ENCODE measurements around the gene PRSS57. TPM values are rescaled to one million over a fixed set of nuclear protein-coding genes. Genes with fewer than 3 reads are reported as not detected.

Gene PRSS57
- total and polyA plus RNA-seq, 5 experiments from 2014 or later: 1.2 TPM; not detected in 4

- no peaks in the 10 kb centered on the region for H3K27me3 Mint-ChIP-seq
- H3K4me1 Mint-ChIP-seq: peaks cover 2 to 3% (median 3%) of the 10 kb centered on the region in 4 donors
- POLR2A ChIA-PET: interaction anchor here (1.0 kb wide), 2 partner anchors 10 to 16 kb away, joined by 3 to 4 read pairs; partner anchors contain the start of gene POLRMT
- no peak overlapping the region for H3K4me3 Mint-ChIP-seq
- no peak overlapping the region for H3K27ac Mint-ChIP-seq
- DNase-seq: no peak
- peaks cover 0 to 25% (median 4%) of the 10 kb centered on the region in 3 donors for H3K36me3 Mint-ChIP-seq
- no peaks in the 10 kb centered on the region for H3K9me3 Mint-ChIP-seq
- no peak for ATAC-seq
Measured at GRCh38 chr19:644363-644762, 50.9 kb downstream of the PRSS57 start.

DNA sequence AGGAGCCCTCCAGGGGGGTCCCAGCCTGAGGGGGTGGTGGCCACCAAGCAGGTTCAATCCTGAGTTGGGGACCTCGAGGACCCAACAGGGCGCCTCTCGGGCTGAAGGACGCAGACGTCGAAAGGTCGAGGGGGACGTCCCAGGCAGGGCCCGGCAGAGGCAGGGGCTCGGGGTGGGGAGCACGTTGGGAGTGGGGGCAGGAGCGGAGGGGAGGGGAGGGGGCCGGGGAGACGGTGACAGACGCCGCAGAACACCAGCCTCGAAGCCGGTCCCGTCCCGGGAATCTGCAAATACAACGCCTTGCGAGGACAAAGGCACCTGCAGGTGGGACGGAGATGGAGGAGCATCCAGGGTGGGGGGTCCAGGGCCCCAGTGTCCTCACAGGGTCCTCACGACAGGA is 51.5 kb downstream of the PRSS57 start:
- Mint-ChIP-seq H3K27ac (no peak overlapping the region), H3K9me3 (no peaks in the 10 kb centered on the region), H3K27me3 (no peaks in the 10 kb centered on the region), H3K4me3 (no peak overlapping the region), H3K36me3 (peaks cover 0 to 25% (median 4%) of the 10 kb centered on the region in 3 donors), H3K4me1 (peaks cover 5 to 9% (median 7%) of the 10 kb centered on the region in 4 donors)
- POLR2A ChIA-PET: no interaction called here
- ATAC-seq (no peak), DNase-seq (no peak)

- POLR2A ChIA-PET: interaction anchor here (0.9 to 1.7 kb wide), 4 partner anchors 9 to 18 kb away, joined by 3 to 8 read pairs (median 6); partner anchors contain the start of gene POLRMT
- H3K27me3 Mint-ChIP-seq: no peaks in the 10 kb centered on the region
- H3K36me3 Mint-ChIP-seq: peaks cover 0 to 20% (median 4%) of the 10 kb centered on the region in 3 donors
- no peak for ATAC-seq
- no peak for DNase-seq
- H3K4me1 Mint-ChIP-seq: peaks cover 5 to 10% (median 9%) of the 10 kb centered on the region in 4 donors
- no peak overlapping the region for H3K27ac Mint-ChIP-seq
- no peak overlapping the region for H3K4me3 Mint-ChIP-seq
- H3K9me3 Mint-ChIP-seq: no peaks in the 10 kb centered on the region
Measured at GRCh38 chr19:642767-643727, 52.2 kb downstream of the PRSS57 start.

GRCh38 chr19:641702-642101 is 53.5 kb downstream of the PRSS57 start:
- POLR2A ChIA-PET: interaction anchor here (0.6 to 1.7 kb wide), 5 partner anchors 8 to 1425 kb away, joined by 3 to 8 read pairs (median 5); partner anchors contain the start of gene POLRMT
- Mint-ChIP-seq H3K9me3 (no peaks in the 10 kb centered on the region), H3K27me3 (no peaks in the 10 kb centered on the region), H3K4me3 (no peak overlapping the region), H3K36me3 (peaks cover 0 to 10% (median 2%) of the 10 kb centered on the region in 3 donors), H3K4me1 (peaks cover 5 to 14% (median 11%) of the 10 kb centered on the region in 4 donors), H3K27ac (no peak overlapping the region)
- DNase-seq: no peak
- no peak for ATAC-seq

- no peaks in the 10 kb centered on the region for H3K9me3 Mint-ChIP-seq
- POLR2A ChIA-PET: interaction anchor here (1.3 to 1.4 kb wide), 2 partner anchors 18 to 22 kb away, joined by 4 read pairs; partner anchors contain the start of gene RNF126
Measured at GRCh38 chr19:640606-641189, 54.6 kb downstream of the PRSS57 start.

GRCh38 chr19:640161-640558 is 55.1 kb downstream of the PRSS57 start:
- H3K4me3 Mint-ChIP-seq: peak overlapping the region in 3 of 10 donors; percentile 18 to 88 (median 33)

More at GRCh38 chr19:640606-641189, 54.6 kb downstream of the PRSS57 start:
- H3K27ac Mint-ChIP-seq: peak overlapping the region in 3 of 10 donors; percentile 31 to 87 (median 70)
- no peaks in the 10 kb centered on the region for H3K27me3 Mint-ChIP-seq
- peak overlapping the region in 2 of 10 donors; percentile 15 to 33 for H3K4me3 Mint-ChIP-seq
- H3K36me3 Mint-ChIP-seq: peaks cover 0 to 5% (median 0%) of the 10 kb centered on the region in 3 donors
- H3K4me1 Mint-ChIP-seq: peaks cover 5 to 14% (median 11%) of the 10 kb centered on the region in 4 donors
- no peak for DNase-seq
- no peak for ATAC-seq

GRCh38 chr19:639253-640160 is 55.7 kb downstream of the PRSS57 start, which contains the start of gene FGF22:
Gene FGF22 (plus strand): TSS chr19:639879. CDS start chr19:639926, 47 bp downstream.
- H3K27ac Mint-ChIP-seq: peak within 1 kb of the TSS; percentile 87 to 96 (median 92)
- H3K9me3 Mint-ChIP-seq: no peaks in the 10 kb centered on the region
- peaks cover 0 to 2% (median 0%) of the 10 kb centered on the region in 3 donors for H3K36me3 Mint-ChIP-seq
- peak; percentile 82 to 99 (median 92) for DNase-seq
- POLR2A ChIA-PET: interaction anchor here (1.2 to 1.4 kb wide), 3 partner anchors 19 to 24 kb away, joined by 4 read pairs; partner anchors contain the start of gene RNF126
- H3K27me3 Mint-ChIP-seq: no peaks in the 10 kb centered on the region
- H3K4me1 Mint-ChIP-seq: peaks cover 5 to 14% (median 11%) of the 10 kb centered on the region in 4 donors
- peak; percentile 91 to 95 for ATAC-seq
- H3K4me3 Mint-ChIP-seq: peak within 1 kb of the TSS; percentile 82 to 94 (median 87)

More at GRCh38 chr19:640161-640558, 55.1 kb downstream of the PRSS57 start:
- DNase-seq (no peak), ATAC-seq (no peak)
- H3K27ac Mint-ChIP-seq: peak overlapping the region in 1 of 10 donors; percentile 87
- peaks cover 0 to 5% (median 0%) of the 10 kb centered on the region in 3 donors for H3K36me3 Mint-ChIP-seq
- H3K4me1 Mint-ChIP-seq: peaks cover 5 to 14% (median 11%) of the 10 kb centered on the region in 4 donors
- POLR2A ChIA-PET: interaction anchor here (1.3 to 1.4 kb wide), 2 partner anchors 18 to 23 kb away, joined by 4 read pairs; partner anchors contain the start of gene RNF126
- no peaks in the 10 kb centered on the region for H3K9me3 Mint-ChIP-seq
- no peaks in the 10 kb centered on the region for H3K27me3 Mint-ChIP-seq

- Mint-ChIP-seq H3K27ac (peak overlapping the region in 6 of 10 donors; percentile 81 to 96 (median 90)), H3K4me1 (peaks cover 6 to 19% (median 15%) of the 10 kb centered on the region in 4 donors), H3K9me3 (no peaks in the 10 kb centered on the region), H3K36me3 (peaks cover 0 to under 1% (median 0%) of the 10 kb centered on the region in 3 donors), H3K4me3 (peak overlapping the region; percentile 82 to 94 (median 87)), H3K27me3 (no peaks in the 10 kb centered on the region)
- no peak for ATAC-seq
- no peak for DNase-seq
- POLR2A ChIA-PET: interaction anchor here (1.2 kb wide), 1 partner anchor 22 kb away, joined by 4 read pairs; no protein-coding TSS in a partner anchor
Measured at GRCh38 chr19:638906-639252, 56.4 kb downstream of the PRSS57 start.

Other genes with a start within 250 kb of the PRSS57 start
- 1 to 10 TPM; 3.6 to 4.0 TPM for gene SHC2, start 234.4 kb downstream of the PRSS57 start, total RNA-seq
- gene SHC2, start 234.4 kb downstream of the PRSS57 start, polyA plus RNA-seq: 1 to 10 TPM in 1 of 3 donors, under 1 TPM in 2; 0.30 to 1.8 (median 0.41) TPM
- 1 to 10 TPM; 1.1 to 1.2 TPM for gene MADCAM1, start 199.0 kb downstream of the PRSS57 start, total RNA-seq
- gene MADCAM1, start 199.0 kb downstream of the PRSS57 start, polyA plus RNA-seq: under 1 TPM; 0.17 to 0.33 (median 0.17) TPM
- gene TPGS1, start 188.0 kb downstream of the PRSS57 start, total RNA-seq: 10 to 100 TPM; 31.5 to 33.0 TPM
- gene TPGS1, start 188.0 kb downstream of the PRSS57 start, polyA plus RNA-seq: 10 to 100 TPM; 31.6 to 43.3 (median 42.3) TPM
- 10 to 100 TPM; 41.7 to 46.7 TPM for gene CDC34, start 163.7 kb downstream of the PRSS57 start, total RNA-seq
- 10 to 100 TPM; 20.6 to 43.5 (median 27.9) TPM for gene CDC34, start 163.7 kb downstream of the PRSS57 start, polyA plus RNA-seq
- gene GZMM, start 151.4 kb downstream of the PRSS57 start, total RNA-seq: 10 to 100 TPM; 46.9 to 55.9 TPM
- 100 to 1,000 TPM; 228 to 450 (median 333) TPM for gene GZMM, start 151.4 kb downstream of the PRSS57 start, polyA plus RNA-seq
- gene BSG, start 122.9 kb downstream of the PRSS57 start, total RNA-seq: 100 to 1,000 TPM; 106 to 107 TPM
- 100 to 1,000 TPM; 282 to 313 (median 309) TPM for gene BSG, start 122.9 kb downstream of the PRSS57 start, polyA plus RNA-seq
- under 1 TPM; 0.49 to 0.68 TPM for gene HCN2, start 105.6 kb downstream of the PRSS57 start, total RNA-seq
- gene HCN2, start 105.6 kb downstream of the PRSS57 start, polyA plus RNA-seq: under 1 TPM in 2 of 3 donors, not detected in 1; 0.03 to 0.06 TPM
- 10 to 100 TPM; 88.4 to 92.3 TPM for gene POLRMT, start 61.9 kb downstream of the PRSS57 start, total RNA-seq
- 10 to 100 TPM; 33.2 to 71.1 (median 37.4) TPM for gene POLRMT, start 61.9 kb downstream of the PRSS57 start, polyA plus RNA-seq
- 1 to 10 TPM; 2.4 to 2.6 TPM for gene FGF22, start 55.6 kb downstream of the PRSS57 start, total RNA-seq
- not detected for gene FGF22, start 55.6 kb downstream of the PRSS57 start, polyA plus RNA-seq
- 100 to 1,000 TPM; 122 to 125 TPM for gene RNF126, start 32.2 kb downstream of the PRSS57 start, total RNA-seq
- 10 to 100 TPM; 56.2 to 70.7 (median 61.0) TPM for gene RNF126, start 32.2 kb downstream of the PRSS57 start, polyA plus RNA-seq
- 1 to 10 TPM; 3.0 to 4.2 TPM for gene FSTL3, start 19.1 kb downstream of the PRSS57 start, total RNA-seq
- 1 to 10 TPM; 2.4 to 3.2 (median 2.8) TPM for gene FSTL3, start 19.1 kb downstream of the PRSS57 start, polyA plus RNA-seq
- not detected for gene PALM, start 13.5 kb upstream of the PRSS57 start, total RNA-seq
- gene PALM, start 13.5 kb upstream of the PRSS57 start, polyA plus RNA-seq: not detected
- gene MISP, start 55.7 kb upstream of the PRSS57 start, total RNA-seq: not detected
- gene MISP, start 55.7 kb upstream of the PRSS57 start, polyA plus RNA-seq: not detected
- gene PTBP1, start 102.0 kb upstream of the PRSS57 start, total RNA-seq: 100 to 1,000 TPM; 321 to 323 TPM
- 100 to 1,000 TPM; 110 to 190 (median 110) TPM for gene PTBP1, start 102.0 kb upstream of the PRSS57 start, polyA plus RNA-seq
- gene PLPPR3, start 126.5 kb upstream of the PRSS57 start, total RNA-seq: not detected
- not detected for gene PLPPR3, start 126.5 kb upstream of the PRSS57 start, polyA plus RNA-seq
- under 1 TPM; 0.21 to 0.36 TPM for gene AZU1, start 132.4 kb upstream of the PRSS57 start, total RNA-seq
- gene AZU1, start 132.4 kb upstream of the PRSS57 start, polyA plus RNA-seq: not detected
- gene PRTN3, start 145.5 kb upstream of the PRSS57 start, total RNA-seq: not detected
- gene PRTN3, start 145.5 kb upstream of the PRSS57 start, polyA plus RNA-seq: not detected
- not detected for gene ELANE, start 156.9 kb upstream of the PRSS57 start, total RNA-seq
- gene ELANE, start 156.9 kb upstream of the PRSS57 start, polyA plus RNA-seq: not detected
- 1 to 10 TPM; 2.4 to 3.9 TPM for gene CFD, start 164.2 kb upstream of the PRSS57 start, total RNA-seq
- gene CFD, start 164.2 kb upstream of the PRSS57 start, polyA plus RNA-seq: 1 to 10 TPM; 3.6 to 10.0 (median 4.3) TPM
- gene MED16, start 197.7 kb upstream of the PRSS57 start, total RNA-seq: 10 to 100 TPM; 65.9 to 68.8 TPM
- gene MED16, start 197.7 kb upstream of the PRSS57 start, polyA plus RNA-seq: 100 to 1,000 TPM in 1 of 3 donors, 10 to 100 TPM in 2; 54.3 to 117 (median 72.4) TPM
- not detected for gene RNU6-9, start 198.0 kb upstream of the PRSS57 start, total RNA-seq
- gene RNU6-9, start 198.0 kb upstream of the PRSS57 start, polyA plus RNA-seq: not detected
- 100 to 1,000 TPM; 179 to 184 TPM for gene R3HDM4, start 217.8 kb upstream of the PRSS57 start, total RNA-seq
- 100 to 1,000 TPM; 137 to 238 (median 182) TPM for gene R3HDM4, start 217.8 kb upstream of the PRSS57 start, polyA plus RNA-seq
- 1 to 10 TPM; 1.4 to 2.6 TPM for gene KISS1R, start 221.9 kb upstream of the PRSS57 start, total RNA-seq
- gene KISS1R, start 221.9 kb upstream of the PRSS57 start, polyA plus RNA-seq: under 1 TPM; 0.18 to 0.58 (median 0.52) TPM
- 1 to 10 TPM; 3.5 to 5.0 TPM for gene ARID3A, start 230.6 kb upstream of the PRSS57 start, total RNA-seq
- under 1 TPM; 0.09 to 0.58 (median 0.16) TPM for gene ARID3A, start 230.6 kb upstream of the PRSS57 start, polyA plus RNA-seq

Measured in naive thymus-derived CD8-positive, alpha-beta T cell (primary cell).